Germinal center (tissue), 1 donor: ENCODE measurements around the gene ACTRT3.
A peak's percentile ranks its signal among the peaks of the same experiment; 100 is the strongest.

Experiments
- DNase-seq: peaks from one replicate; pipeline ENCODE4 v3.0.0; 2012; ENCODE audit warnings: mixed read lengths, low spot score

ACTRT3 gene

DNA sequence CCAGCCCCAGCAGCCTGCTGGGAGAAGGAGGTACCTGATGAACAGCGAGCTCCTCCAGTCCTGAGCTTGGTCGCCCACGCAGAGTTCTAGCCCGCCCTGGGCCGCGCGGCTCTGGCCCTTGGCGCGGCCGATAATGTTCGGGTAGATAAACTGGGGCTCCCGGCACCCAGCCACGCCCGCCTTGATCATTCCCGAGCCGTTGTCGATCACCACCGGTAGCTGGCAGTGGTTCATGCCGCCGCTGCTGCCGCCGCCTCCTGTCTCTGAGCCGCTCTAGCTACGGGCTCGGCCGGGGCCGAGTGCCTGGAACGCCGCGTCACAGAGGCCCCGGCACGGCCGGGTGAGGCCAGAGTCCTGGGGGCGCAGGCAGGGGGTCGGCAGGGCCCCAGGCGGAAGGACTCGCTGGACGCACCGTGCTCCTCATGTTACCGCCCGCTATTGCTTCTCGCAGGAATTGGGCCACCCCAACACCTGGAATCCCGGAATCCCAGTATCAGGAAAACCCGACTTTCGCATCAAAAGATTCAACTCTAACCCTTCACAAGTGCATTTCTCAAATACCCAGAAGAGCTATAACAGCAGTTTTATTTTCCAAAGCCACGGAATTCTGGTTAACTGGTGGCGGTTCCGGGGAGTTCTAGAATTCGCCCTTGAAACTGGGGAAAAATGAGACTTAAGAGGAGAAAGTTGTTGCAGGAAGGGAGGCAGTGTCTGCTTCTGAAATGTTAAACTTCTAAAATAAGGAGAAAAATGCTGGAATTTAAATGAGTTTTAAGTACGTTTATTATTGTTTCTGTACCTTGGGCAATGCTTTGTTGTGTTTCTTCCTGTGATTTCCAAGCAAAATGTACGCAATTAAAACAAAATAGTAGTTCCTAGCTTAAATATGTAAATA is at the start of gene ACTRT3:
Gene ACTRT3, minus strand, starts transcription at position 275 of the 895 bp plus-strand sequence. Its CDS starts 41 bp downstream, at position 234.
- peak; percentile 55 for DNase-seq

DNA sequence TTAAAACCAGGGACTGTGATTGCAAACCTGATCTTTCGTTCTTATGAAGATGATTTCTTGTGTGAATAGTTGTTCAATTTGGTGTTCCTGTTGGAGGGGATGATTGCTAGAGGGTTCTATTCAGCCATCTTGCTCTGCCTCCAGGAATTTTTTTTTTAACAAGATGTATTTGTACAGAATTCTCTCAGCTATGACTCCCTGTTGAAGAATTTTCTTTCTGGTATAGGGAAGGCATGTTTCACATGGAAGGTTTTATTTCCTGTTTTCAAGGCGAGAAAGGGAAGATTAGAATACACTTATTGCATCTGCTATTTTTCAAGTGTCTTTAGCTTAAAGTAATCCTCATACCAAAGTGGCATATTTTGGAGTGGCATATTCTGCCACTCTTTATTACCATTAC is 49.0 kb upstream of the ACTRT3 start:
- DNase-seq: no peak

DNA sequence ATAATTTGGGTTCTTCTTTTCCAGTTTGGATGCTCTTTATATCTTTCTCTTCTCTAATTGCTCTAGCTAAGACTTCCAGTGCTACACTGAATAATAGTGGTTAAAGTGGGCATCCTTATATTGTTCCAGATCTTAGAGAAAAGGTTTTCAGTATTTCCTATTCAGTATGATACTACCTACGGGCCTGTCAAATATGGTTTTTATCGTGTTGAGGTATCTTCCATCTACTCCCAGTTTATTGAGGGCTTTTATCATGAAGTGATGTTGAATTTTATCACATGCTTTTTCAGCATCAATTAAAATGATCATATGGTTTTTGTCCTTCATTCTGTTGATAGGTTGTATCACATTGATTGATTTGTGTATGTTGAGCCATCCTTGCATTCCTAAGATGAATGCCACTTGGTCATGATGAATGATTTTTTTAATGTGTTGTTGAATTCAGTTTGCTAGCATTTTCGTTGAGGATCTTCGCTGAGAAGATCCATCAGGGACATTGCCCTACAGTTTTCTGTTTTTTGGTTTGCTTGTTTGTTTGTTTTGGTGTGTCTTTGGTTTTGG is 46.3 kb upstream of the ACTRT3 start:
- DNase-seq: no peak

DNA sequence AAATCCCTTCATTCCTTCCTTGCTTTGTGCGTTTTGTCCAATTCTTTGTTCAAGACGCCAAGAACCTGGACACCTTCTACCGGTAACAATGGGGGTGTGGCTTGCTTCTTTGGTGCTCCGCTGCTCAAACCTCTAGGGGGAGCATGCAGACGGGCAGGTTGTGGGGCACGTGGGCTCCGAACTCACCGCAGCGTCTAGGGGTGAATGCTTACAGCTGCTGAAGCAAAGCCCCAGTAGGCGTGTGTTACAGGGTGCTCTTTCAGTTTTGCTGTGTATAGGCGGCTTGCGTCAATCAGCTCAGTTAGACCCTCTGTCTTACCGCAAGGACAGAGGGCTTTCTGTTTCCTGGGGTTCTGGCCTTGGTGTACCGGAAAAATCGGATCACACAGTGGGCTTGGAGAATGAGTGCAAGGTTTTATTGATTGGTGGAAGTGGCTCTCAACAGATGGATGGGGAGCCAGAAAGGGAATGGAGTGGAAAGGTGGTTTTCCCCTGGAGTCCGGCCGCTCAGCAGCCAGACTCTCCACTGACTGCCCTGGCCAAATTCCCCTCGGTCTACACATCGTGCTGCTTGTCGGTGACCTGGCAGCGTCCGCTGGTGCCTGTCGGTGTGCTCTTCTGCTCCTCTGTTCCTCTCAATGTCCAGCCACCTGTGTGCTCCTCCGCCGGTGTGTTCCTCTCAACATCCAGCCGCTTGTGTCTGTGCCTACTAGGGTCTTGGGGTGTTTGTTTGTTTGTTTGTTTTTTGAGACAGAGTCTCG is 44.6 kb upstream of the ACTRT3 start:
- DNase-seq: peak; percentile 74

GRCh38 chr3:169813278-169813677 is 43.9 kb upstream of the ACTRT3 start:
- no peak for DNase-seq

- DNase-seq: peak; percentile 73
These were observed 43.2 kb upstream of the ACTRT3 start, which contains the start of the genes LRRC34 and LRRIQ4 for GRCh38 chr3:169812332-169813235. Gene LRRC34, minus strand, starts transcription at chr3:169812904. Its CDS starts 356 bp downstream, at chr3:169812548. Gene LRRIQ4, plus strand, starts transcription at chr3:169812870. Its CDS starts 9,052 bp downstream, at chr3:169821922.

- DNase-seq: peak; percentile 57
These were observed 42.4 kb upstream of the ACTRT3 start for GRCh38 chr3:169811631-169812331.

DNA sequence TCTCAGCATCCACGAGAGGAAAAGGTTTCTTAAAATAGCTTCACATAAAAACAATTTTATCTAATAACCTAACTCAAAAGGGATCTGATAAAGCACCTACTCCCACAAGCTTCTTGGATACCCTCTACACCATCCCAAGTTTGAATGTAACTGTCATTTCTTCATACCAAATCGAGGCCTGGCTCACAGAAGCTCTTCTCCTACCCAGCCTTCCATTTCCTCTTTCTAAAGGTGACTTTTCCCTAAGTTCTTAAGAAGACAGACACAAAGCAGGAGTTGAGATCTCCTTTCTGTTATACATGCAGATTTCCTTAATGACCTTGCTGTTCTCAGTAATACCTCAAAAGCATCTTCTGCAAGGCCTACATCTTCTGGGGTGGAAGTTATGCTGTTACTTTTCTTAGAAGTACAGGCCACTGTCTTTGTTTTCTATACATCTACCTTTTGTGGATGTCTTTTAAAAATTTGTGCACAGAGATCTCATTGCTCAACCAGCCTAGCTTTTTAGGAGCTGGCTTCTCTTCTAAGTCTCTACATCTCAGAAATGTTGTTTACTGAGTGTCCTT is 40.0 kb upstream of the ACTRT3 start:
- DNase-seq: no peak

DNA sequence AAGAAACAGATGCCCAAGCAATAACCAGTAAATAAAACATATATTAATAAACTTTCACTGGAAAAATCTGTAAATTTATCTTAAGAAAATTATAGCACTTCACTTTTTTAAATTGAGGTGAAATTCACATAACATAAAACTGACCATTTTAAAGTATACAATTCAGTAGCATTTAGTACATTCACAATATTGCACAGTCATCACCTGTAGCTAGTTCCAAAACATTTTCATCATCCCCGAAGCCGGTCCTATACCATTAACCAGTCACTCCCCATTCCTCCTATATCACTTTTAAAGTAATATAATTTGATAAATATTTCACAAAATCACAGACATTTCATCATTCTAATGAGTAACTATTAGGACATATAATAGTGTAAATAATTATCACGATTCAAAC is 35.3 kb upstream of the ACTRT3 start:
- DNase-seq: no peak

DNA sequence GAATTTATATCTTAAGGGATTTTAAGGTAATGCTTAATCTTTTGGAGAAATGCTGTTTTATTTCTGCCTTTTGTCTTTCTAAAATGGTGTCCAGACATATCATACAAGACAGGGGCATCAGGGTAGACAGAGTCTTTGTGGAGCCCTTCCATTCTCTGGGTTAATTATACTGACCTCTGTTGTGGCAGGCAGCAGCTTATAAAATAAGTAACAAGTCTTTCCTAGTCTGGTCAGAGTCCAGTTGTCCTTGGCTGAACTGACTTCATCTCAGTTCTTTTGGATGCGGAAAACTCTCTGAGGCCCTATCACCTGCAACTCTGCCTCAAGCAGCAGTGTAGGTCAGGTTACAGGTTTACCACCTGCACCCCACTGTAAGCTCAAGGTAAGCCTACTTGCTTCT is 23.0 kb upstream of the ACTRT3 start:
- no peak for DNase-seq

- DNase-seq: no peak
These were observed 21.5 kb upstream of the ACTRT3 start for GRCh38 chr3:169790687-169791429.

GRCh38 chr3:169790219-169790618 is 20.9 kb upstream of the ACTRT3 start:
- no peak for DNase-seq

DNA sequence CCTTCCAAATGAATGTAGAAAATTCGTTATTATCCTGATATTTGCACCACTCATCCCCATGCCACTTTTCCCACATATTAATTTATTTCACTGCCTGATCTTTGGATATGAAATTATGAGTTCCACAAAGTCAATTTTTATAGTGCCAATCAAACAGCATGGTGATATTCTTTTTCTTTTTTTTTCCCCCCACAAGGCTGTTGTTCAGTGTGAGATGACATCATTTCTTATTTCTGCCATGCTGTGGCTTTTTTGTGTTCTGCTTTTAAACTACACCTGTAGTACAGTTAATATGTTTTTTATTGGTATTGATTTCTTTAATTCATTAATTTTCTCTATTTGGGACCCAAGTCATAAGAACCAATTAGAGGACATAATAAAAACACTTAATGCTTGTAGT is 18.4 kb upstream of the ACTRT3 start:
- no peak for DNase-seq

GRCh38 chr3:169787120-169787519 is 17.8 kb upstream of the ACTRT3 start:
- DNase-seq: no peak

- no peak for DNase-seq
These were observed 12.0 kb upstream of the ACTRT3 start for GRCh38 chr3:169781209-169781855.

DNA sequence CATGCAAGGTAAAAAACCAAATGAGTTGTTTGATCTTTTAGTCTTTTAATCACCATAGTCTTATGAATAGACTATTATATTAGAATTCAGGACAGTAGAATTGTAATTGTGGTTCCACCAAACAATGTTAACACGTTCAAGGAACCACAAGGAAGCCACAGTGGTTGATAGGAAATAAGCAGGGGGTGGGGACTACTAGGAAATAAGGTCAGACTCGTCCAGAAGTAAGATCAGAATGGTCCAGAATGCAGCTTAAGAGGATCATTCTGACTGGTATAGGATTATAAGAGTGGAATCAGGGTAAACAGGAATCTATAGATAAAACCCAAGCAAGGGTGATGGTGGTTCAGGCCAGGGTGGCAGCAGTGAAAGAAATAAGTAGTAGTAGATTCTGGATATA is 11.4 kb upstream of the ACTRT3 start:
- DNase-seq: no peak

- no peak for DNase-seq
These were observed 8.5 kb upstream of the ACTRT3 start for GRCh38 chr3:169777822-169778221.

DNA sequence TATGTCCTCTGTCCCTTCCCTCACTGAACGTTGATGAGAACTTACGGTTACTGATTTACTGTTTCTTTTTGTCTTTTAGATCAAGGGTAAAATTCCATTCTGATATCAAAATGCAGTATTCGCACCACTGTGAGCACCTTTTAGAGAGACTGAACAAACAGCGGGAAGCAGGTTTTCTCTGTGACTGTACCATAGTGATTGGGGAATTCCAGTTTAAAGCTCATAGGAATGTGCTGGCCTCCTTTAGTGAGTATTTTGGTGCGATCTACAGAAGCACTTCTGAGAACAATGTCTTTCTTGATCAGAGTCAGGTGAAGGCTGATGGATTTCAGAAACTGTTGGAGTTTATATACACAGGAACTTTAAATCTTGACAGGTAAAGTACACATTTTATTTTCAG is 4.8 kb upstream of the ACTRT3 start:
- DNase-seq: no peak
